GM23248 (cell line): Measurements from ENCODE around the gene PHETA2. TPM values are rescaled to one million over a fixed set of nuclear protein-coding genes. Genes with fewer than 3 reads are reported as not detected.

Experiments used
- DNase-seq: peaks from one replicate; pipeline ENCODE4 v3.0.0-alpha.2; 2015
- H2AFZ ChIP-seq: fragments of 200-600 bp; sonication (generic); 2 replicates; pipeline ENCODE4 v1.6.1; 2016; ENCODE audit warnings: antibody characterized with exemption
- H3F3A ChIP-seq: fragments of 200-600 bp; sonication (generic); 2 replicates; pipeline ENCODE4 v1.6.1; 2016; ENCODE audit warnings: mild to moderate bottlenecking, antibody characterized with exemption, mixed run types; ENCODE audit not compliant: insufficient read depth
- H3K27ac ChIP-seq: fragments of 200-600 bp; sonication (generic); 2 replicates; pipeline ENCODE4 v1.5.1; 2016; ENCODE audit warnings: mild to moderate bottlenecking
- H3K27me3 ChIP-seq: fragments of 200-600 bp; sonication (generic); replicated peaks from 2 replicates; pipeline ENCODE4 v1.6.1; 2016; ENCODE audit warnings: mild to moderate bottlenecking; ENCODE audit not compliant: insufficient read depth
- H3K36me3 ChIP-seq: fragments of 200-600 bp; sonication (generic); 2 replicates; pipeline ENCODE4 v1.6.1; 2016; ENCODE audit warnings: low read depth, mild to moderate bottlenecking
- H3K4me1 ChIP-seq: fragments of 200-600 bp; sonication (generic); 2 replicates; pipeline ENCODE4 v1.6.1; 2016; ENCODE audit warnings: mild to moderate bottlenecking; ENCODE audit not compliant: insufficient read depth
- H3K4me2 ChIP-seq: fragments of 200-600 bp; sonication (generic); one replicate; pipeline ENCODE4 v1.6.1; 2016; ENCODE audit warnings: mild to moderate bottlenecking; ENCODE audit not compliant: unreplicated experiment
- H3K4me3 ChIP-seq: fragments of 200-600 bp; sonication (generic); 2 replicates; pipeline ENCODE4 v1.5.1; 2016; ENCODE audit warnings: mild to moderate bottlenecking
- H3K79me2 ChIP-seq: fragments of 200-600 bp; sonication (generic); 2 replicates; pipeline ENCODE4 v1.6.1; 2016; ENCODE audit warnings: mild to moderate bottlenecking; ENCODE audit not compliant: insufficient read depth
- H3K9ac ChIP-seq: fragments of 200-600 bp; sonication (generic); 2 replicates; pipeline ENCODE4 v1.6.1; 2016; ENCODE audit warnings: mild to moderate bottlenecking
- H3K9me2 ChIP-seq: fragments of 200-600 bp; sonication (generic); 2 replicates; pipeline ENCODE4 v1.6.1; 2016; ENCODE audit warnings: mixed run types, mild to moderate bottlenecking, moderate library complexity; ENCODE audit not compliant: insufficient read depth
- H3K9me3 ChIP-seq: fragments of 200-600 bp; sonication (generic); one replicate; pipeline ENCODE4 v1.6.1; 2017; ENCODE audit warnings: low read depth
- H4K20me1 ChIP-seq: fragments of 200-600 bp; sonication (generic); 2 replicates; pipeline ENCODE4 v1.6.0; 2016; ENCODE audit not compliant: insufficient read depth
- EZH2 ChIP-seq: fragments of 200-600 bp; sonication (generic); IDR thresholded peaks from 2 replicates; pipeline ENCODE4 v1.6.1; 2018; ENCODE audit warnings: antibody characterized with exemption, mild to moderate bottlenecking; ENCODE audit not compliant: insufficient read depth, poor library complexity, severe bottlenecking
- EZH2phosphoT487 ChIP-seq: fragments of 200-600 bp; sonication (generic); IDR thresholded peaks from 2 replicates; pipeline ENCODE4 v1.6.1; 2018; ENCODE audit warnings: antibody characterized with exemption, moderate library complexity, mild to moderate bottlenecking, low read depth; ENCODE audit not compliant: insufficient read depth
- WGBS, 2 experiments: methylation state at CpG; one replicate each; pipeline ENCODE4 v1.1.6; 2015 to 2017; ENCODE audit warnings: low lambda C conversion rate in 2 of 2, low coverage in 1 of 2; ENCODE audit errors: missing lambda C conversion rate in 2 of 2; 5-methylcytosine and 5-hydroxymethylcytosine counted together
- in situ Hi-C: fragments of 300-500 bp; cut with MboI; formaldehyde crosslinking; loops from 2 replicates; pipeline ENCODE4 v1.15.0; 2020
- polyA plus RNA-seq: library from polyadenylated mRNA; unstranded; fragments of >200 nt; fragmentation: Nextera tagmentation; extraction: Ambion mirVana; gene quantifications from 2 replicates; pipeline ENCODE4 v1.2.1, GENCODE V29; 2016
- total RNA-seq: library from RNA; depleted of rRNA; stranded (reverse); fragments of >200 nt; shearing (Covaris generic); gene quantifications from 2 replicates; pipeline ENCODE4 v1.2.3, GENCODE V29; 2014

The PHETA2 gene
- total and polyA plus RNA-seq, 2 experiments from 2014 or later, result 29.9 to 38.6 TPM

DNA sequence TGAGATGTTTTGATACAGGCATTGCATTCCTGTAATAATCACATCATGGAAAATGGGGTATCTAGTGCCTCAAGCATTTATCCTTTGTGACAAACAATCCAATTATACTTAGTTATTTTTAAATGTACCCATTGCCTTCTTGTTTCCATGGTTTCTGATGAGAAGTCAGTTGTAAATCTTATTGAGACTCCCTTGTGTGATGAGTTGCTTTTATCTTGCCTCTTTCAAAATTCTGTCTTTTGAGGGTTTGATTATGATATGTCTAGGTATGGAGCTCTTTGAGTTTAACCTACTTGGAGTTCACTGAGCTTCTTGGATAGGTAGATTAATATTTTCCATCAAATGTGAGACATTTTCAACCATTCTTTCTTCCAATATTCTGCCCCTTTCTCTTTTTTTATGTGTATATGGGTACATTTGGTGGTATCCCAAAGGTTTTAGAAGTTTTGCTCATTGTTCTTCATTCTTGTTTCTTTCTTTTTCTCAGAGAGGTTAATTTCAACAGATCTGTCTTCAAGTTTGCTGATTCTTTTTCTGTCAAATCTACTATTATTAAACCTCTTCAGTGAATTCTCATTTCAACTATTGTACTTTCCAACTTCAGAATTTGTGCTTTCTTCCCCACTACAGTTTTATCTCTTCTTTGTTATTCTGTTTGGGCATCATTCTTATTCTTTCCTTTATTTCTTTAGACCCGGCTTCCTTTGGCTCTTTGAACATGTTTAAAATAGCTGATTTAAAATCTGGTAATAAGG, 17.1 kb upstream of the PHETA2 start:
- H3K36me3 ChIP-seq, result no peaks in the 10 kb centered on the region
- no peaks in the 10 kb centered on the region for H3K9me2 ChIP-seq
- H3K9me3 ChIP-seq, result peaks cover 4% of the 10 kb centered on the region
- no peaks in the 10 kb centered on the region for H3F3A ChIP-seq
- no peaks in the 10 kb centered on the region for H3K79me2 ChIP-seq
- H3K4me1 ChIP-seq, result no peaks in the 10 kb centered on the region
- in situ Hi-C loops, result no loop called here
- H3K27me3 ChIP-seq, result no peaks in the 10 kb centered on the region
- no peak for DNase-seq
- H3K4me2 ChIP-seq, result no peak overlapping the region
- no peak overlapping the region for H2AFZ ChIP-seq
- whole genome bisulfite sequencing, 2 experiments, result 97 to 98% methylated on average over 1 of the region's 1 CpG
- H3K4me3 ChIP-seq, result no peak overlapping the region
- TF ChIP-seq EZH2phosphoT487 (no peak), EZH2 (no peak)
- no peaks in the 10 kb centered on the region for H4K20me1 ChIP-seq
- no peak overlapping the region for H3K9ac ChIP-seq
- H3K27ac ChIP-seq, result no peak overlapping the region

DNA sequence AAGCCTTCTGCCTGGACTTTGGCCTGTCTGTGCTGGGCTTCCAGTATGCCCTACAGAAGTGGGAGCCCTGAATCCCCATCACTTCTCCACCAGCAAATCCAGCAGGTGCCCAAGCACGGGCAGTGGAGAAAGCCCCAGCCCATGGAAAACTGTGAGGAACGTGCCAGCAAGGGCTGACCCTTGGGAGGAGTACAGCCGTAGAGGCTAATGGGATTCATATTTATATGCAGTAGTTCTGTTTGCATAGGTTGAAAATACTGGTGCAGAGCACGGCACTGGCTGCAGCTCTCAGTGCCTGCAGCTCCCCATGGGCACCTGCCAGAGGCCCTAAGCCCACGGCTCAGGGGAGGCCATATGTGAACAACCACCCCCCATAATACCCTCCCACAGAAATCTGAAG, 13.6 kb upstream of the PHETA2 start:
- in situ Hi-C loops, result no loop called here
- WGBS, 2 experiments, result 96 to 98% methylated on average over 5 of the region's 5 CpGs
- no peaks in the 10 kb centered on the region for H3K79me2 ChIP-seq
- no peak for DNase-seq
- no peak overlapping the region for H3K9ac ChIP-seq
- H3F3A ChIP-seq, result no peaks in the 10 kb centered on the region
- no peaks in the 10 kb centered on the region for H3K4me1 ChIP-seq
- no peaks in the 10 kb centered on the region for H3K27me3 ChIP-seq
- H3K27ac ChIP-seq, result no peak overlapping the region
- no peak overlapping the region for H2AFZ ChIP-seq
- no peak overlapping the region for H3K4me2 ChIP-seq
- H3K9me2 ChIP-seq, result no peaks in the 10 kb centered on the region
- no peak for TF ChIP-seq EZH2phosphoT487
- TF ChIP-seq EZH2, result no peak
- H3K9me3 ChIP-seq, result peaks cover 4% of the 10 kb centered on the region
- H3K36me3 ChIP-seq, result no peaks in the 10 kb centered on the region
- H4K20me1 ChIP-seq, result no peaks in the 10 kb centered on the region
- H3K4me3 ChIP-seq, result no peak overlapping the region

DNA sequence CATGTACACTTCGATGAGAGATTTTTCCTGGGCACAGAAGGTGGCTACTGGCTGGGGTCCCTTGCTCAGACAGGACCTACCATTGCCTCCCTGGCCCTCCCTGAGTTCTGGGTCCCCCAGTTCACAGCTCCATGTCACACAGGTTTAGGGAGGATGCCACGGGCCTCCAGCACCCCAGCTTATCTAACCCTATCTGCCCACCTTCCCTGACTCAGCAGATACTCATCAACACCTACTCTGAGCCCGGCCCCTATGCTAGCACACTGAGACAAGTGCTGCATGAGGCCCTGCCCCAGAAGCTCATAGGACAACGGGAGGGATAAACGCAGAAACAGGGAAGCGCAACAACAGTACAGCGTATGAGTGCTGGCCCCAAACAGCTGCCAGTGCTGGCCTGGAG, 13.0 kb upstream of the PHETA2 start:
- Histone ChIP-seq H3K79me2 (no peaks in the 10 kb centered on the region), H3K4me3 (no peak overlapping the region), H3K36me3 (no peaks in the 10 kb centered on the region), H4K20me1 (no peaks in the 10 kb centered on the region), H3K4me2 (no peak overlapping the region), H3K27me3 (no peaks in the 10 kb centered on the region), H3K9me3 (peaks cover 4% of the 10 kb centered on the region), H3K9ac (no peak overlapping the region), H3F3A (no peaks in the 10 kb centered on the region), H2AFZ (no peak overlapping the region), H3K9me2 (no peaks in the 10 kb centered on the region), H3K27ac (no peak overlapping the region), H3K4me1 (no peaks in the 10 kb centered on the region)
- in situ Hi-C loops, result no loop called here
- no peak for DNase-seq
- TF ChIP-seq EZH2phosphoT487 (no peak), EZH2 (no peak)
- WGBS, 2 experiments, result 94 to 96% methylated on average over 7 of the region's 7 CpGs

DNA sequence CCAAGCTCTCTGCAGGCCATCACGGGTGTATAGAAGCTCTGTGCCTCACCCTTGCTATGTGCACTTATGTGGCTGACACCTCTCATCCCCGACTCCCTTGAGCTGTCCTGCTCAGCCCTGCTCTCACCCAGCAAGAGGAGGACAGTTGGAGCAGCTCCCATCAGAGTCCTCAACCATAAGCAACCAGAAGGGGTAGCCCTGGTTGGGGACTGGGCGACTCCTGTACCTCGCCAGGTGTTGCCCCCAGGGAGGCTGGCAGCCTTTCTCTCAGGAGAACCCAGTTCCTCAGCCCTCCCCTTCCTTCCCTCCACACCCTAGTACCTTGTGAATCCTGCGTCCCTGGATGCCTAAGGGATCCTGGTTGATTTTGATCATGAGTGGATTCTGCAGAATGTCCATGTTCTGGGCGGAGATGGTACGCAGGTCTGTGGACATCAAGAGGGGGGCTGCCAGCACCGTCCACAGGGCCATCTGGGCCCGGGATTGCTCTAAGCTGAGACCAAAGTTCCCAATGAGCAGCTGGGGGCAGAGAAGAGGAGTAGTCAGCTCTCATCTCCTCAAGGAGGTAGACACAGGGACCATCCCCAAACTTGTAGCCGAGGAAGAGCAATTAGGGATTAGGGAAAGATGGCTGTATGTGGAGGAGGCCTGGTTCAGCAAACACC, 11.4 kb upstream of the PHETA2 start:
- Histone ChIP-seq H3K79me2 (no peaks in the 10 kb centered on the region), H4K20me1 (no peaks in the 10 kb centered on the region), H3K27ac (no peak overlapping the region), H3K9me2 (no peaks in the 10 kb centered on the region), H3K9me3 (no peaks in the 10 kb centered on the region), H2AFZ (no peak overlapping the region), H3F3A (no peaks in the 10 kb centered on the region), H3K4me3 (no peak overlapping the region), H3K36me3 (no peaks in the 10 kb centered on the region), H3K27me3 (no peaks in the 10 kb centered on the region), H3K4me1 (no peaks in the 10 kb centered on the region), H3K9ac (no peak overlapping the region), H3K4me2 (no peak overlapping the region)
- in situ Hi-C loops, result no loop called here
- 92 to 95% methylated on average over 10 of the region's 10 CpGs for WGBS, 2 experiments
- TF ChIP-seq EZH2 (no peak), EZH2phosphoT487 (no peak)
- DNase-seq, result no peak
